ENCODE measurements around the gene CCDC142.
A peak's percentile ranks its signal among the peaks of the same experiment; 100 is the strongest.

CCDC142 gene

GRCh38 chr2:74440378-74441169, 42.2 kb downstream of the CCDC142 start:
- peak; percentile 92 for DNase-seq

- no peak for DNase-seq
Measured at GRCh38 chr2:74439803-74440377, 42.9 kb downstream of the CCDC142 start.

- no peak for DNase-seq
Measured at GRCh38 chr2:74439373-74439772, 43.4 kb downstream of the CCDC142 start.

- DNase-seq = no peak
Measured at GRCh38 chr2:74438248-74438647, 44.5 kb downstream of the CCDC142 start.

GRCh38 chr2:74436848-74437695, 45.7 kb downstream of the CCDC142 start:
- DNase-seq = no peak

GRCh38 chr2:74436111-74436805, 46.5 kb downstream of the CCDC142 start:
- no peak for DNase-seq

- no peak for DNase-seq
Measured at GRCh38 chr2:74430502-74430901, 52.3 kb downstream of the CCDC142 start.

- no peak for DNase-seq
Measured at GRCh38 chr2:74429487-74430451, 53.0 kb downstream of the CCDC142 start.

GRCh38 chr2:74428675-74429074, 54.1 kb downstream of the CCDC142 start:
- DNase-seq = no peak

GRCh38 chr2:74427551-74427950, 55.2 kb downstream of the CCDC142 start:
- DNase-seq = no peak

GRCh38 chr2:74426181-74426758, 56.5 kb downstream of the CCDC142 start:
- DNase-seq = no peak

- DNase-seq = no peak
Measured at GRCh38 chr2:74425523-74425922, 57.3 kb downstream of the CCDC142 start.

- DNase-seq = no peak
Measured at GRCh38 chr2:74424995-74425406, 57.8 kb downstream of the CCDC142 start.

GRCh38 chr2:74424139-74424992, 58.4 kb downstream of the CCDC142 start:
- no peak for DNase-seq

Data from GDM1 (cell line).